ENCODE data around the gene FRAT1.

FRAT1 gene

DNA sequence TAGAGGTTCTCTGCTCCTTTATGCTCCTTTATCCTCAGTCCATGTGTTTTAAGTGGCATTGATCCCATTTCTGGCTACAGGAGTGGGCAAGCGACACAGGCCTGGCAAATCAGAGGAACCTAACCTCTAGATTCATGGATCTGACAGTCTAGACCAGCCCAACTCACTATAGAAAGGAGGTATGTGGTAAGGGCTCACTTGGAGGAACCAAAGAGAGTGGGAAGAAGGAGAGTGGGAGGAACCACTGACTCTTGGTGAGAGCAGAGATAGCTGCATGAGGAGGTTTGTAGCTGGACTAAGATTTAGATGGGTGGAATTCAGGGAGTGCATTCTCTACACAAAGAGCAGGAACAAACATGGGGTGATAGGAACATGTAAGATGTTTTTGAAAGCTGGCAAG lies 11.6 kb upstream of the FRAT1 start:
- no peak overlapping the region for H3K4me2 ChIP-seq (ENCODE audit: low read length)
- TF ChIP-seq EZH2phosphoT487 (IDR thresholded peaks at IDR 0.05; ENCODE audit: borderline replicate concordance, low read length), result no peak
- TF ChIP-seq, protein P1, sequence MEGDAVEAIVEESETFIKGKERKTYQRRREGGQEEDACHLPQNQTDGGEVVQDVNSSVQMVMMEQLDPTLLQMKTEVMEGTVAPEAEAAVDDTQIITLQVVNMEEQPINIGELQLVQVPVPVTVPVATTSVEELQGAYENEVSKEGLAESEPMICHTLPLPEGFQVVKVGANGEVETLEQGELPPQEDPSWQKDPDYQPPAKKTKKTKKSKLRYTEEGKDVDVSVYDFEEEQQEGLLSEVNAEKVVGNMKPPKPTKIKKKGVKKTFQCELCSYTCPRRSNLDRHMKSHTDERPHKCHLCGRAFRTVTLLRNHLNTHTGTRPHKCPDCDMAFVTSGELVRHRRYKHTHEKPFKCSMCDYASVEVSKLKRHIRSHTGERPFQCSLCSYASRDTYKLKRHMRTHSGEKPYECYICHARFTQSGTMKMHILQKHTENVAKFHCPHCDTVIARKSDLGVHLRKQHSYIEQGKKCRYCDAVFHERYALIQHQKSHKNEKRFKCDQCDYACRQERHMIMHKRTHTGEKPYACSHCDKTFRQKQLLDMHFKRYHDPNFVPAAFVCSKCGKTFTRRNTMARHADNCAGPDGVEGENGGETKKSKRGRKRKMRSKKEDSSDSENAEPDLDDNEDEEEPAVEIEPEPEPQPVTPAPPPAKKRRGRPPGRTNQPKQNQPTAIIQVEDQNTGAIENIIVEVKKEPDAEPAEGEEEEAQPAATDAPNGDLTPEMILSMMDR (IDR thresholded peaks at IDR 0.05; ENCODE audit: low read depth, low read length, poor library complexity, severe bottlenecking), result no peak
- peaks cover 16% of the 10 kb centered on the region for H3K4me1 ChIP-seq (ENCODE audit: control insufficient read depth, low read length)

DNA sequence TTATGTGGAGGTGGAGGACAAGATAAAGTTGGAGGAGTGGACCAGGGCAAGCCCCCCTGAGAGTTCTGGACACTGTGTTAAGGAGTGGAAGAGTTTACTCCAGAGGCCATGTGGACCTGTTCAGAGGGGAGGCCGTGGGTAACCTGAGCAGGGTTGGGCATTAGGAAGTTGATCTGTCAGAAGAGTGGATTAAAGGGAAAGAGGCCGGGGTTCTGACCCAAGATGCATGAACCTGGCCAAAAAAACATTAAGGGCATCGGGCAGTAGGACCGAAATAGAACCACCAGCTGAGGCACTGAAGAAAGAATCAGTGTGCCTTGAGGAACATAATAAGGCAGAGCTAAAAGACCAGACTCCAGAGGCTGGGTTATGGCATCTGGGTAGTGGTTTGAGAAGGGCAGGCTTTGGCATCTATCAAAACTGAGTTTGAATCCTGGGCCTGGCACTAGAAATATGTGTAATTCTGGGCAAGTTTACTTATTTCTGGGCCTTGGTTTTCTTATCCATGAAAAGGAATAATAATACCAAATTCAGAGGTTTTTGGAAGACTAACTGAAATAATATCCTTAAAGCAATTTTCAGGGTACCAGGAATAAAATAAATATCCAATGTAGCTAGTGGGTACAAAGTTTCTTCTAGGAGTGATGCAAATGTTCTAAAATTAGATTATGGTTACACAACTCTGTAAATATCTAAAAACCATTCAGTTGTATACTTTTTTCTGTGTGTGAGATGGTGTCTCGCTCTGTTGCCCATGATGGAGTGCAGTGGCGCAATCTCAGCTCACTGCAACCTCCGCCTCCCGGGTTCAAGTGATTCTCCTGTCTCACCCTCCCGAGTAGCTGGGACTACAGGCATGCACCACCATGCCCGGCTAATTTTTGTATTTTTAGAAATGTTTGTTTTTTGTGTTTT lies 10.9 kb upstream of the FRAT1 start:
- TF ChIP-seq EZH2phosphoT487 (IDR thresholded peaks at IDR 0.05; ENCODE audit: borderline replicate concordance, low read length), result no peak
- TF ChIP-seq, protein P1 (IDR thresholded peaks at IDR 0.05; ENCODE audit: low read depth, low read length, poor library complexity, severe bottlenecking), result no peak
- H3K79me2 ChIP-seq (ENCODE audit: control insufficient read depth, low read length), result no peaks in the 10 kb centered on the region
- H3K4me1 ChIP-seq (ENCODE audit: control insufficient read depth, low read length), result peaks cover 16% of the 10 kb centered on the region
- no peak overlapping the region for H3K27ac ChIP-seq (ENCODE audit: low read depth, low read length)
- H3K4me2 ChIP-seq (ENCODE audit: low read length), result peak overlapping the region; percentile 36; the same call in 1 of the 2 replicates
- no peaks in the 10 kb centered on the region for H3K36me3 ChIP-seq (ENCODE audit: control insufficient read depth, low read length)
- H3K9me2 ChIP-seq (replicated peaks; ENCODE audit: control insufficient read depth, low read length), result no peaks in the 10 kb centered on the region
- H3K27me3 ChIP-seq (ENCODE audit: control insufficient read depth, low read length), result no peaks in the 10 kb centered on the region; the same call in 1 of the 2 replicates
- no peaks in the 10 kb centered on the region for H4K20me1 ChIP-seq (ENCODE audit: control insufficient read depth, insufficient read depth, low read depth, low read length)
- no peaks in the 10 kb centered on the region for H3K9me3 ChIP-seq (ENCODE audit: control insufficient read depth, insufficient read depth, low read length)
- H3K4me3 ChIP-seq (ENCODE audit: low read length), result no peak overlapping the region
- H3F3A ChIP-seq (ENCODE audit: control insufficient read depth, insufficient read depth), result no peaks in the 10 kb centered on the region

More for the DNA sequence above, 11.6 kb upstream of the FRAT1 start:
- Histone ChIP-seq H3K27me3 (ENCODE audit: control insufficient read depth, low read length) (no peaks in the 10 kb centered on the region; the same call in 1 of the 2 replicates), H4K20me1 (ENCODE audit: control insufficient read depth, insufficient read depth, low read depth, low read length) (no peaks in the 10 kb centered on the region), H3F3A (ENCODE audit: control insufficient read depth, insufficient read depth) (no peaks in the 10 kb centered on the region), H3K79me2 (ENCODE audit: control insufficient read depth, low read length) (no peaks in the 10 kb centered on the region), H3K4me3 (ENCODE audit: low read length) (no peak overlapping the region), H3K9me3 (ENCODE audit: control insufficient read depth, insufficient read depth, low read length) (no peaks in the 10 kb centered on the region), H3K36me3 (ENCODE audit: control insufficient read depth, low read length) (no peaks in the 10 kb centered on the region), H3K9me2 (replicated peaks; ENCODE audit: control insufficient read depth, low read length) (no peaks in the 10 kb centered on the region), H3K27ac (ENCODE audit: low read depth, low read length) (no peak overlapping the region)

DNA sequence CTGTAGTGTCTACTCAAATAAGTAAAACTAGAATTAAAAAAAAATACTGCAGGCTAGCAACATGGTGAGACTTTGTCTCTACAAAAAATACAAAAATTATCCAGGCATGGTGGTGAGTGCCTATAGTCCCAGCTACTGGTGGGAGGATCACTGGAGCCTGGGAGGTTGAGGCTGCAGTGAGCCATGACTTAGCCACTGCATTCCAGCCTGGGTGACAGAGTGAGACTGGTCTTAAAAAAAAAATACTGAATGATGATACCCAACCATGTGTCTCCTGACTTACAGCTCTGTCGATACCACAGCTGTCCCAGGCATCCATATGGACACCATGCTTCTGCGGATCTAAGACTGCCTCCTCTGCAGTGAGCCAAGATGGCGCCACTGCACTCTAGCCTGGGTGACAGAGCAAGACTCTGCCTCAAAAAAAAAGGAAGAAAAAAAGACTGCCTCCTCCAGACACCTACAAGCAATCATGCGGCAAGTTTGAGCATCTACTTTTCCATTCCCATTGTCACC lies 7.9 kb upstream of the FRAT1 start:
- TF ChIP-seq, protein P1 (IDR thresholded peaks at IDR 0.05; ENCODE audit: low read depth, low read length, poor library complexity, severe bottlenecking), result no peak
- no peak for TF ChIP-seq EZH2phosphoT487 (IDR thresholded peaks at IDR 0.05; ENCODE audit: borderline replicate concordance, low read length)
- Histone ChIP-seq H3K4me1 (ENCODE audit: control insufficient read depth, low read length) (peaks cover 16% of the 10 kb centered on the region), H3F3A (ENCODE audit: control insufficient read depth, insufficient read depth) (no peaks in the 10 kb centered on the region), H3K9me3 (ENCODE audit: control insufficient read depth, insufficient read depth, low read length) (no peaks in the 10 kb centered on the region), H3K79me2 (ENCODE audit: control insufficient read depth, low read length) (no peaks in the 10 kb centered on the region), H3K9me2 (replicated peaks; ENCODE audit: control insufficient read depth, low read length) (no peaks in the 10 kb centered on the region), H3K27me3 (ENCODE audit: control insufficient read depth, low read length) (no peaks in the 10 kb centered on the region; the same call in 1 of the 2 replicates), H4K20me1 (ENCODE audit: control insufficient read depth, insufficient read depth, low read depth, low read length) (no peaks in the 10 kb centered on the region), H3K4me2 (ENCODE audit: low read length) (no peak overlapping the region), H3K36me3 (ENCODE audit: control insufficient read depth, low read length) (no peaks in the 10 kb centered on the region), H3K27ac (ENCODE audit: low read depth, low read length) (no peak overlapping the region), H3K4me3 (ENCODE audit: low read length) (no peak overlapping the region)
